Measurements from ENCODE around the gene GUCA2A.

GUCA2A gene

GRCh38 chr1:42152907-42153600, 11.5 kb downstream of the GUCA2A start, which contains the start of gene GUCA2B:
Gene GUCA2B, plus strand, starts transcription at chr1:42153410. Its CDS starts 41 bp downstream, at chr1:42153451.
- Histone ChIP-seq H3K4me3 (no peak within 1 kb of the TSS), H3K27ac (no peak within 1 kb of the TSS), H3K36me3 (no peaks in the 10 kb centered on the region), H3K27me3 (no peaks in the 10 kb centered on the region), H3K9me3 (replicated peaks in 1 of 11) (no peaks in the 10 kb centered on the region), H4K20me1 (no peaks in the 10 kb centered on the region), H3K4me1 (peaks cover 0 to 13% (median 0%) of the 10 kb centered on the region in 10 experiments; a peak in 2 of 20 replicates), H3K9ac (no peak within 1 kb of the TSS), H3K4me2 (no peak within 1 kb of the TSS)
- no peak for TF ChIP-seq Cebpa-rat (IDR thresholded peaks at IDR 0.05)

GRCh38 chr1:42152119-42152518, 12.4 kb downstream of the GUCA2A start:
- Histone ChIP-seq H3K4me1 (peaks cover 0 to 12% (median 0%) of the 10 kb centered on the region in 10 experiments; a peak in 6 of 20 replicates), H4K20me1 (no peaks in the 10 kb centered on the region), H3K9me3 (replicated peaks in 1 of 11) (no peaks in the 10 kb centered on the region), H3K27me3 (no peaks in the 10 kb centered on the region), H3K9ac (no peak overlapping the region), H3K4me2 (no peak overlapping the region), H3K36me3 (no peaks in the 10 kb centered on the region), H3K4me3 (no peak overlapping the region), H3K27ac (no peak overlapping the region)
- TF ChIP-seq Cebpa-rat (IDR thresholded peaks at IDR 0.05) = no peak

GRCh38 chr1:42150651-42151050, 13.9 kb downstream of the GUCA2A start:
- H3K4me2 ChIP-seq = peak overlapping the region in 1 of 11 experiments; percentile 6; a peak in 1 of 22 replicates
- H3K27me3 ChIP-seq = no peaks in the 10 kb centered on the region
- H3K4me1 ChIP-seq = peaks cover 11 to 23% (median 14%) of the 10 kb centered on the region in 10 experiments
- no peak overlapping the region for H3K9ac ChIP-seq
- H3K9me3 ChIP-seq (replicated peaks in 1 of 11) = no peaks in the 10 kb centered on the region
- H4K20me1 ChIP-seq = no peaks in the 10 kb centered on the region
- TF ChIP-seq Cebpa-rat (IDR thresholded peaks at IDR 0.05) = peak in 1 of 11 experiments; percentile 11; a peak in 1 of 22 replicates
- H3K4me3 ChIP-seq = no peak overlapping the region
- H3K36me3 ChIP-seq = no peaks in the 10 kb centered on the region
- no peak overlapping the region for H3K27ac ChIP-seq

GRCh38 chr1:42148166-42148565, 16.4 kb downstream of the GUCA2A start:
- no peaks in the 10 kb centered on the region for H3K9me3 ChIP-seq (replicated peaks in 1 of 11)
- H3K4me1 ChIP-seq = peaks cover 34 to 45% (median 38%) of the 10 kb centered on the region in 10 experiments
- H3K4me2 ChIP-seq = no peak overlapping the region
- H3K27ac ChIP-seq = no peak overlapping the region
- TF ChIP-seq Cebpa-rat (IDR thresholded peaks at IDR 0.05) = no peak
- no peak overlapping the region for H3K4me3 ChIP-seq
- H3K27me3 ChIP-seq = no peaks in the 10 kb centered on the region
- H3K36me3 ChIP-seq = no peaks in the 10 kb centered on the region
- no peaks in the 10 kb centered on the region for H4K20me1 ChIP-seq
- H3K9ac ChIP-seq = no peak overlapping the region

GRCh38 chr1:42146626-42147320, 17.8 kb downstream of the GUCA2A start:
- Histone ChIP-seq H3K9ac (no peak overlapping the region), H3K4me2 (peak overlapping the region; percentile 26 to 70 (median 63); a peak in 21 of 22 replicates), H3K9me3 (replicated peaks in 1 of 11) (no peaks in the 10 kb centered on the region), H3K27ac (no peak overlapping the region), H3K4me1 (peaks cover 36 to 51% (median 40%) of the 10 kb centered on the region in 10 experiments), H3K27me3 (no peaks in the 10 kb centered on the region), H4K20me1 (no peaks in the 10 kb centered on the region), H3K36me3 (no peaks in the 10 kb centered on the region), H3K4me3 (no peak overlapping the region)
- no peak for TF ChIP-seq Cebpa-rat (IDR thresholded peaks at IDR 0.05)

GRCh38 chr1:42145764-42146625, 18.6 kb downstream of the GUCA2A start:
- Histone ChIP-seq H3K27me3 (no peaks in the 10 kb centered on the region), H4K20me1 (no peaks in the 10 kb centered on the region), H3K4me2 (peak overlapping the region; percentile 62 to 77 (median 68)), H3K36me3 (no peaks in the 10 kb centered on the region), H3K4me1 (peaks cover 36 to 51% (median 40%) of the 10 kb centered on the region in 10 experiments), H3K27ac (no peak overlapping the region), H3K4me3 (no peak overlapping the region), H3K9me3 (replicated peaks in 1 of 11) (no peaks in the 10 kb centered on the region), H3K9ac (no peak overlapping the region; a peak in 1 of 22 replicates)
- no peak for TF ChIP-seq Cebpa-rat (IDR thresholded peaks at IDR 0.05)

- Histone ChIP-seq H3K9ac (no peak overlapping the region; a peak in 1 of 22 replicates), H3K27me3 (no peaks in the 10 kb centered on the region), H3K4me2 (peak overlapping the region; percentile 62 to 77 (median 65)), H3K36me3 (no peaks in the 10 kb centered on the region), H4K20me1 (no peaks in the 10 kb centered on the region), H3K9me3 (replicated peaks in 1 of 11) (no peaks in the 10 kb centered on the region), H3K4me3 (no peak overlapping the region), H3K4me1 (peaks cover 36 to 51% (median 40%) of the 10 kb centered on the region in 10 experiments), H3K27ac (no peak overlapping the region)
- TF ChIP-seq Cebpa-rat (IDR thresholded peaks at IDR 0.05) = no peak
Observed at GRCh38 chr1:42145389-42145716, 19.2 kb downstream of the GUCA2A start.

- H3K27ac ChIP-seq = no peak overlapping the region
- H3K9me3 ChIP-seq (replicated peaks in 1 of 11) = no peaks in the 10 kb centered on the region
- H3K4me2 ChIP-seq = peak overlapping the region; percentile 62 to 77 (median 65)
- H3K4me1 ChIP-seq = peaks cover 36 to 46% (median 40%) of the 10 kb centered on the region in 10 experiments
- TF ChIP-seq Cebpa-rat (IDR thresholded peaks at IDR 0.05) = no peak
- no peak overlapping the region for H3K4me3 ChIP-seq
- no peaks in the 10 kb centered on the region for H3K36me3 ChIP-seq
- H4K20me1 ChIP-seq = no peaks in the 10 kb centered on the region
- H3K27me3 ChIP-seq = no peaks in the 10 kb centered on the region
- H3K9ac ChIP-seq = no peak overlapping the region
Observed at GRCh38 chr1:42144711-42145388, 19.7 kb downstream of the GUCA2A start.

All from BLaER1 treated with 17β-estradiol and CSF1 and Interleukin-3, amounts not matched to agents 10 nM and 100 nM (cell line).